ENCODE measurements around the gene RAD54L.
"Not testable (repeated sequence)": the region's sequence is repeated elsewhere in the genome, so short reads cannot be mapped to it uniquely, and the experiment has no call there.

RAD54L gene

DNA sequence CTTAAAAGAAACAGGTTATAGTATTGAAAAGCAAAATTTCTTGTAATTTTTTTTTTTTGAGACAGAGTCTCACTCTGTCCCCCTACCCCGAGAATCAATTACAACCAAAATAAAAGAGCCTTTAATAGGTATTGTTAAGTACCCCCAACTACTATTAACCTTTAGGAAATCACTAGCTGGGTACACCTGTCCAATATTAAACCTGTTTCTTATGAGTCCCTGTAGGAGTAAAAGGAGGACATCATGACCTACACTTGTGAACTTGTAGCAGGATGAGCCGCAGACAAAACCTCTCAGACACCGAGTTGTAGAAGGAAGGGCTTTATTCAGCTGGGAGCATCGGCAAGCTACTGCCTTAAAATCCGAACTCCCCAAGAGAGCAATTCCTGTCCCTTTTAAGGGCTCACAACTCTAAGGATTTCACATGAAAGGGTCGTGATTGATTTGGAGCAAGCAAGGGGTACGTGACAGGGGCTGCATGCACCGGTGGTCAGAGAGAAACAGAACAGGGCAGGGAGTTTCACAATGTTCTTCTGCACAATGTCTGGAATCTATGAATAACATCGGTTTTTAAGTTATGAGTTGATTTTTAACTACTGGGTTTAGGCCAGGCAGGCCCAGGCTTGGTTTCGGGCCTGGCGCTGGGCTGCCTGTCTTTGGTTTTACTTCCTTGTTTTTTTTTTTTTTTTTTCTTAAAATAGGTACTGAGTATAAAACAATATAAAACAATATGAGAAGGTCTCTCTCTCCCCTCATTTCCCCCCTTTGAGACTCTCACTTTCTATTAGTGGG is 77.9 kb downstream of the RAD54L start:
- not testable (repeated sequence) for FAIRE-seq

All from colon (tissue), 2 donors.